ENCODE results near the gene IPO5.
"Not testable (repeated sequence)": the region's sequence is repeated elsewhere in the genome, so short reads cannot be mapped to it uniquely, and the experiment has no call there.

IPO5 gene

DNA sequence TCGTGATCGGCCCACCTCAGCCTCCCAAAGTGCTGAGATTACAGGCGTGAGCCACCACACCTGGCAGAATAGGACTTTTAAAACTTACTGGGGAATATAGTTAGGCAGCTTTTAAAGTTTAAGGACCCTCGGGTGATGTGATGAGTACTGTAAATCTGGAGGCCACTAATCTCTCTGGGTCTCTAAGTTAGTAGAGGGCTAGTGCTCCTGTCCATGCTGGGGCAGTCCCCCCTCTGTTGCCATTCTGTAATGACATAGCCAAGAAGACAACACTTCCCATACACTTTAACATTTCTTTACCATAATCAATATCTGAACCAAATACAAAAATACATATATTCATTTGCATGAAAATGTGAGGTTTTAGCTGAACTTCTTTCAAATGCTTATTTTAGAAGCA is 65.7 kb downstream of the IPO5 start:
- no peak for DNase-seq

DNA sequence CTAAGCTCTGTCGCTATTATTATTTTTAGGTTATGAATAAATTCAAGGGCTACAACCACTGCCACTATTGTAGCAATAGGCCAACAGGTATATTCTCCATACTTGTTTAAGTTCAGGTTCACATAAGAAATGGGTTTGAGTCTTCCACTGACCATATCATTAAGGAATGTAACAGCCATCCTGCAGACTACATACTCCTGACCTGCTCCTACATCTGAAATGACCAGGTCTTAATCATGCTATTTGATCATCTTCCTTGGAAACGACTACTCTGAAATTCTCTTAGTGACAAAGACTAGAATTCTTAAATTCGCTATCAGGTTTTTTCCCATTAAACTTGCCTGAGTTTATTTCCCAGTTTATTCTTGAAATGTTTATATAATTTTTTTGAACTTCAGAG is 66.8 kb downstream of the IPO5 start:
- DNase-seq = no peak

DNA sequence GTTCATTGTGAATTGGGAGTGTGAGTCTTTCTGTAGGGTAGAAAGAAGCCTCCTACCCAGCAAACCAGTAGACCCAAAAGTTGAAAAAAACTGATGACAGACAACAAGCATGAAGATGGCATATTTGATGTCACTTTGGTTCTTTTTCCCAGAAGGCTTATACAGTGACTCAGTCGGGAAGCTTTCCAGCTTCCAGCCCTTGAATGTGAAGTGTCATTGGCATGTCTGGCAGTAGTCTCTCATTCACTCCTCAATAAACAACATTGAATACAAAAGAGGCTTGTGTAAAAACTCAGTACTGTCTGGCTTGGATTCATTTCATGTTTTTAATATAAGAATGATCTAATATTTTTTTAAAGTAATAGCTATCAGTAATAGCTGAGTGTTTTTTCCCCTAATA is 68.7 kb downstream of the IPO5 start:
- DNase-seq = peak; percentile 11

DNA sequence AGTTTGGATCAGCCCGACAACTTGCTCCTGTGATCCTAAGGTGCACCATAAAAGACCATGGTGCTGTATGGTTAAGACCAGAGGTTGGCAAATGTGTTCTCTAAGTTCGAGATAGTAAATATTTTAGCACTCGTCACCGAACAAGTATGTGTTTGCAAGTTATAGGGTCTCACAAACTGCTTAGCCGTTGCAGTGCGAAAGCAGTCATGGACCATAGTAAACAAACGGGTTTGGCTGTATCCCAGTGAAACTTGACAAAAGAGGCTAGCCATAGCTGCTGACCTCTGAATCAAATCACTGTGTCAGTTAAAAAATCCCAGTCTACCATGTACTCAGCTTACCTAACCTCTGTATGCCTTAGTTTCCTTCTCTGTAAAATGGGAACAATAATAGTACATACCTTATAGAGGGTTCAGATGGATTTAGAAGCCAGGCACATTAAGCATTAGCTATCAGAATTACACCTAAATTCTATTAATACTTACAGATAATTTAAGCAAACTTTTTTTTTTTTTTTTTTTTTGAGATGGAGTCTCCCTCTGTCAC is 72.1 kb downstream of the IPO5 start:
- no peak for DNase-seq

DNA sequence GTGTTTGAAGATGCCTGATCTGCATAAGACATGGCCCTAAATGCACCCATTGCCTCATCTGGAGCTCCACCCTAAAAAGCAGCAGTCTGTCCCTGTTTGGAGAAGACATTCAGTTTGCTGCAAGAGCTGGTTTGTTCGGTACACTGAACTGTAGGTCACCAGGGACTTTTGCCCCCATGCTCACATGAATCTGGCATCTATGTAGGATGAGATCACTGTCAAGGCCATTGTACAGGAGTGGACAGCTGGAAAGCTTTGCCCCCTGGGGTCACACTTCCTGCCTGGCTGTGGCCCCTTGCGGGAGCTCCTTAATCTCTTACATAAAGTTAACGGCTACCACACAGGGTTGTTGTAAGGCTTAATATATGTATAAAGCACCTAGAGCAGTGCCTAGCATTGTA is 73.0 kb downstream of the IPO5 start:
- no peak for DNase-seq

DNA sequence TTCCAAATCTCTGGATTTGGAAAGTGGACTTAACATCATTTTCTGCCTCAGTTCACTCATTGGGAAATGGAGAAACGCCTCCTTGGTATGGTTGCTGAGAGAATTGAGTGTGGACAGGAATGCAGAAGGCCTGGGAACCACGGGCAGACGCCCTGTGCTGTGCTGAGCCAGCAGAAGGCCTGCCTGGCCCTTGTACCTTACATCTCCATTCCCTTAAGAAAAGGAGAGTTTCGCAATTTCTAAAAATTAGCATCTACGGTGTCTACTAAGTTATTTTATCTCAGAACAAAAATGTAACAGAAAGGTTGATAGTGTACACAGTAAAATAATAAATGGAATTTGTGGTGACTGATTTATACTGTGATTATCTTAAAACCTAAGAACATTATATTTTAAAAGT is 78.7 kb downstream of the IPO5 start:
- no peak for DNase-seq

DNA sequence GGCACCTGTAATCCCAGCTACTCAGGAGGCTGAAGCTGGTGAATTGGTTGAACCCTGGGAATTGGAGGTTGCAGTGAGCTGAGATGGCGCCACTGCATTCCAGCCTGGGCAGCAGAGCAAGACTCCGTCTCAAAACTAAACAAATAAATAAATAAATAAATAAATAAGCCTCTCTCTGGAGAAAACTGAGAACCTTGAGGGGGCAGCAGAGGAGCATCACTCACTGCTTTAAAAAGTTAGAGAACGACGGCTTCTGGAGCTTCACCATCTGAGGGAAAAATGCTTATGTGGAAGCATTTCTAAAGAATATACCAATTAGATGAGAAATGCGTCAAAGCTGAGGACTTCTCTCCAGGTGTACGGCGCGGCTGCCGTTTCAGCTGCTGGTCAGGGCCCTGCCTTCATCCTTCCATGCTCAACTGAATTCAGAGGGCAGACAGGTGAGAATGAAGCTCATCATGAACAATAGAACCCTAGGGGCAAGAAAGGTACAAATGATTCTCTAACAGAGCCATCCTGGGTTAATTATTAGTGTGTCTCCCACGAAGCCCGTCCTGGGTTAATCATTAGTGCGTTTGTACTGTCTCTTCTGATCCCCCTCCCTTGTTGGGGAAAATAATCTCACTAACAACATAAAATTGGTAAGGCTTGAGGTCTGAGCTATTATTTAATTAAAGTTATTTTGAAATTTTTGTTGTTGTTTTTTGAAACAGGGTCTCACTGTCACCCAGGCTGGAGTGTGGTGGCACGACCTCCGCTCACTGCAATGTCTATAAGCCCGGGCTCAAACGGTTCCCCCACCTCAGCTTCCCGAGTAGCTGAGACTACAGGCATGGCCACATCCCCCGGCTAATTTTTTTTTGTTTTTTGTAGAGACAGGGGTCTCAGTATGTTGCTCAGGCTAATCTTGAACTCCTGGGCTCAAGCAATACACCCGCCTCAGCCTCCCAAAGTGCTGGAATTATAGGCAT is 80.1 kb downstream of the IPO5 start:
- DNase-seq = no peak

DNA sequence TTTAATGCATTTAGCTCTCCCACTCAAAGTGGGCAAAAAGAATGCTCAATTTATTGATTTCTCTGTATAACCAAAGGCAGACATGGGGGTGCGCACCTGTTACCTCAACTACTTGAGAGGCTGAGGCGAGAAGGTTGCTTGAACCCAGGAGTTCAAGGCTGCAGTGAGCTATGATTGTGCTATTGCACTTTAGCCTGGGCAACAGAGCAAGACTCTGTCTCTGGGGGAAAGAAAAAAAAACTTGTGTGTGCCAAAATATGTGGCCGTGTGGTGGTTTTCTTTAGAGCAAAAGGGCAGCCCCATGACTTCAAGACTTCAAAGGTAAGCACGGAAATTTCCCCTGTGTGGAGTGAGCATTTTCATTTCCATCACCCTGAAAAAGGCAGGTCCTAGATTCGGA is 81.9 kb downstream of the IPO5 start:
- no peak for DNase-seq

DNA sequence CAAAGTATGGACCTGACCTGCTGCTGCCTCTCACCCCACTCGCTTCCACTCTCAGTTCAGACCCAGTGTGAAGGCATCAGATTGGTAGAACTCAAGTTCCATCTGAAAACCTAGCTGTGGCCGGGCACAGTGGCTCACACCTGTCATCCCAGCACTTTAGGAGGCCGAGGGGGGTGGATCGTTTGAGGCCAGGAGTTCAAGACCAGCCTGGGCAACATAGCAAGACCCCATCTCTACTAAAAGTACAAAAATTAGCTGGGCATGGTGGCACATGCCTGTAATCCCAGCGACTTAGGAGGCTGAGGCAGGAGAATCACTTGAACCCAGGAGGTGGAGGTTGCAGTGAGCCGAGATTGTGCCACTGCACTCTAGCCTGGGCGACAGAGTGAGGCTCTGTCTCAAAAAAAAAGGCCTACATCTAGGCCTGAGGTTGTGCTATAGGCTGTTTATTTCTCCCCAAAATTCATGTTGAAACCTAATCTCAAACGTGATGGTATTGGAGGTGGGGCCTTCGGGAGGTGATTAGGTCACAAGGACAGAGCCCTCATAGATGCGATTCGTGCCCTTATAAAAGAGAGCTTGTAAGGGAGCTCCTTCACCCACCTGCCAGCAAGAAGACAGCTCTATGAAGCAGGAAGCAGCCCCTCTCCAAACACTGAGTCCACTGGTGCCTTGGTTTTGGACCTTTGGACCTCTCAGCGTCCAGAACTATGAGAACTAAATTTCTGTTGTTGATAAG is 83.3 kb downstream of the IPO5 start:
- not testable (repeated sequence) for DNase-seq

DNA sequence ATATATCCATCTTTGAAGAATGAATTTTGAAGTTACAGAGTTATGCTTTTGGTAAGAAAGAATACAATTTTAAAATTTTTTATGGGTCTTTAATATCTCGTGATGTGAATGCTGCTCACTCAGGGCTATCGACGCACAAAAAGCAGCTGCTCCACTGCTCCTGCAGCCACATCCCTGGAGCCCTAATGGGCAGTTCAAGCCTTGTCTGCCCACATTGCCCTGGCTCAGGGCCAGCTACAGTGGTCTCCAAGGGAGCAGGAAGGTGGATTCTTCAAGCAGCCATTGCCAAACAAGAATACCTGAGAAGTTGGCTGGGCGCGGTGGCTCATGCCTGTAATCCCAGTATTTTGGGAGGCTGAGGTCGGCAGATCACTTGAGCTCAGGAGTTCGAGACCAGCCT is 85.8 kb downstream of the IPO5 start:
- DNase-seq = no peak

DNA sequence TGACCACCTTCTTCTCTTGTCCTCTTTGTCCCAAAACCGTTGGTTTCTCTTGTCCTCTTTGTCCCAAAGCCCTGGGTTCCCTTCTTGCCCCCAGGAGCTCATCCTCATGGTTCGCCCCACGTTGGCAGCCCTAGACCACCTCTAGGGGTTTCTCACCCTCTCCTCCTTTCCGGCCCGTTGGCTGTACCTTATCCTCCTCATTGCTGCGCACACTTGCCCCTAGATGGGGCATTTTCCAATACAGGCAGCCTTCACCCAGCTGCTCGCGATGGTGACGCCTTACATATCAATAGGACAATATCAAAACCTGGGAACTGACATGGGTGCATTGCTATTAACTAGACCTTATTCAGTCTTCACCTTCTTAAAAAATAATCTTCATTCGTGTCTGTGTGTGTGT is 86.5 kb downstream of the IPO5 start:
- no peak for DNase-seq

DNA sequence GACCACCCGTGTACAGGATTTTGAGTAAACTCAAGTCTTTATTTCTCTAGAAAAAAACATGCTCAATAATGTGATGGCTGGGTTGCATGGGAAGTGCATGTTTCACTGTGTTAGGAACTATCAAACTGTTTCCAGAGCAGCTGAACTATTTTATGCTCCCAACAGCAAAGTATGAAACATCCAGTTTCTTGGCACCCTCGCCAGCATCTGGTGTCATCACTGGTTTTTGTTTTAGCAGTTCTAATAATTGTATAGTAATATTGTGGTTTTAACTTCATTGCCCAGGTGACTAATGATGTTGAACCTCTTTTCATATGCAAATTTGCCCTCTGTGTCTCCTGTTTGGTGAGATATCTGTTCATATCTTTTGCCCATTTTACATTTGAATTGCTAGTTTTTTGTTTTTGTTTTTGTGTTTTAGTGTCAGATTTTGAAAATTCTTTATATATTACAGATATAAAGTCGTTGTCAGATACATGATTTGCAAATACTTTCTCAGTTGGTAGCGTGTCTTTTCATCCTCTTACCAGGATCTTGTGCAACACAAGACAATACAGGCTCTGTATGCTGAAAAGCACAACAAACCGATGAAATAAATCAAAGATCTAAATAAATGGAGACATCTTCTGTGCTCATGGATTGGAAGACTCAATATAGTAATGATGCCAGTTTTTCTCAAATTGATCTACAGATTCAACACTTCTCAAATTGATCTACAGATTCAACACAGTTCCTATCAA is 87.8 kb downstream of the IPO5 start:
- no peak for DNase-seq

DNA sequence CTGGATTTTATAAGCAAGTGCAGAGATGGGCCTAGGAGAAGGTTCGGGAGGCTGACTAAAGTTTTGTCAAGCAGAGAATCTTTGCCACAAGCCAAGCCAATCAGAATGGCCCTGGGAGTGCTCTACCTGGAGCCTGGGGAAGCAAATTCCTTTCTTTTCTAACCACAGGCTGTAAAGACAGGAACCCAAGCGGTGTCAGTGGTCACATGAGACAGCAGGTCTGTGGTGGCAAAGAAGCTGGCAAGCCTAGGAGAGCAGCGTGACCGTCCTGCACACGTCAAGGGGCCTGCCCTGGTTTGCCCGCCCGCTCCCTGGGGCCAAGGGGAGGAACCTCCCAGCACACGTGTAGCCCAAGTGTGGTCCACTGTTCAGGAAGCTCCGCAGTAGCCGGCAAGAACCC is 90.8 kb downstream of the IPO5 start:
- DNase-seq = no peak

DNA sequence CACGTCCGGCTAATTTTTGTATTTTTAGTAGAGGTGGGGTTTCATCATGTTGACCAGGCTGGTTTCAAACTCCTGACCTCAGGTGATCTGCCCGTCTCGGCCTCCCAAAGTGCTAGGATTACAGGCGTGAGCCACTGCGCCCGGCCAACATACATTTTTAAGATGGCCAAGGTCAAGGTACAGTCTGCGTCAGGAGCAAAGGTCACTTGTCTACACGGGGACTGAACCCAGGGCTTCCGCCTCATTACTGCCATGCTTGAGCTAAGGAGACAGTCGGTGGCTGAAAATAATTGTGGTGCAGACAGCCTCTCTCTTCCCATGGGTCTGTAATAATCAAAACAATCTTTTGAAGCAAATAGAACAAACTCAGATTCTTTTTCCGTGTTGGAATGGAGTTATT is 94.3 kb downstream of the IPO5 start:
- DNase-seq = not testable (repeated sequence)

DNA sequence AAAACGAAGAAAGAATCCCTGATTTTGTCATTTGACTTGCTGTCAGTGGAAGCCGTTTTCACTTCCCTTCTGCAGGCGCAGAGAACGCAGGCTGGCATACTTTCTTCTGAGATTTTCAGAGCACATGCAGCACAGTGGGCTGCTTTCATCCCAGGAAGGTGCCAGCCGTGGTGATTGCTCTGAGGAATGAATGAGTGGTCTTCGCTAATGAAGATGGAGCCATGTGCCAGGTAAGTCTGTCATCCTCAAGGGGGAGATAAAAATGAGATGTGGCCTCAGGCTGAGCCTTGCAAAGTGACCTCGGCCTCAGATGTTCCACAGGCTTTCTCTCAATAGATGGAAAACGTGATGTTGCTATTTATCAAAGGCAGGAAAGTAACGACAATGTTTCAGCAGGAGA is 94.8 kb downstream of the IPO5 start:
- DNase-seq = no peak

DNA sequence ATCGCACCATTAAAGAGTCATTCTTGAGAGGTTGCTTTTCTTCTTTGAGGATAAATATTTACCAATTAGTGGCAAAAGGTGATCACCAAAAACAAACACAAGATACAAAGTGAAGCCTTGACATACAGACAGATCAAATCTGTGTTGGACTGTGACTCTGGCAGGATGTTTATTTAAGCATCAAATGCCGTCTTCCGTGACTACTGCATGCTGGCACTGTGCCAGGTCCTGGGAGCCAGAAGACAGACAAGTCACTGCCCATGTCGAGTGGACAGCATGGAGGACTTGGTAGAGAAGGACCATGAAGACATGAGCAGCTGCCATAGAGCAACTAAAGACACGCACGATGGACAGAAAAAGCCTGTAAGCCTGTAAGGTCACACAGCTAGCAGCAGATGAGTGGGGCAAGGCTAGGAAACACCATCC is 96.6 kb downstream of the IPO5 start:
- peak; percentile 73 for DNase-seq

DNA sequence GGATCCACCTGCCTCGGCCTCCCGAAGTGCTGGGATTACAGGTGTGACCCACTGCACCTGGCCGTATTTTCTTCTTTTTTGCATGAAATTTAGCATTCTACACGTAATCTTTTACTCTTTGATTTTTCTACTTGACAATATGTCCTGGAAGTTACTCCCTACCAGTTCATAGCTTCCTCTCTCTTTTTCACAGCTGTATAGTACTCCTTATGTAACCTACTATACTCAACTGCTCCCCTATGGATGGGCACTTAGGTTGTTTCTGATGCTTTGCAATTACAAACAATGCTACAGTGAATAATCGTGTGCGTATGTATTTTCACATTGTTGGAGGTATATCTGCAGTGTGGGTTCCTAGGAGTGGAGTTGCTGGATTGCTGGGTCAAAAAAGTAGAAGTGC is 98.9 kb downstream of the IPO5 start:
- no peak for DNase-seq

DNA sequence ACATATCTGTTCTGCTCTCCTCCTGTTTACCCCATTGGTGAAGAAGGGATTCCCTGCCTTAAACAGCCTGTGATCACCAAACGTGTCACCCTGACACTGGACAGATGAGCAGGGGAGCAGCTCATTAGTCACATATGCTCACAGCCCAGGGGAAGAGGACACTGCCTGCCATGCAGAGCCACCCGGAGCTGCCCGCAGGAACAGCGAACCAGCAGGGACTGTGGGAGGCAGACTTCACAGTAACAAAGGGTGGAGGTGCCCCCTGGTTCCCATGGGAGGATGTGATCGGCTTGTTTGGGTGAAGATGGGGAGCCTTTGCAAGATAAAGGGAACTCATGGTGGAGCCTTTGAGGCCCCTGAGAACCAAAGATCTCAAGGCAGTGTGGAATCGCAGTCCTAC is 100.8 kb downstream of the IPO5 start:
- DNase-seq = no peak

DNA sequence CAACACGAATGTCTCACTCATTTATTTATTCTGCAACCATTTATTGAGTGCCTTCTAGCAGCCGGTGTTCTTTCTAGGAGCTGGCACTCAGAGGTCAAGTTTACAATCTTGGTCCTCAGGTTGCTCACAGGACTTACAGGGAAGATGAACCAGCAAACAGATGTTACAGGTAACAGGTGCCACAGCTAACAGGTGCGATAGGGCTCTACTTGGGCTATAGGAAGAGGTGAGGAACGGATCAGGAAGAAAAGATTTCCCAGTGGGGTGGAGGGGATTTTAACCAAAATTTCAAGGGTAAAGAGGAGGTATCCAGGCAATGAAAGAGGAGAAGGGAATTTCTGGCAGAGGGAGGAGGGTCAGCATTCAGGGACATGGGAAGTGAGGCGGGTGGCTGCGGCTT is 102.1 kb downstream of the IPO5 start:
- no peak for DNase-seq

DNA sequence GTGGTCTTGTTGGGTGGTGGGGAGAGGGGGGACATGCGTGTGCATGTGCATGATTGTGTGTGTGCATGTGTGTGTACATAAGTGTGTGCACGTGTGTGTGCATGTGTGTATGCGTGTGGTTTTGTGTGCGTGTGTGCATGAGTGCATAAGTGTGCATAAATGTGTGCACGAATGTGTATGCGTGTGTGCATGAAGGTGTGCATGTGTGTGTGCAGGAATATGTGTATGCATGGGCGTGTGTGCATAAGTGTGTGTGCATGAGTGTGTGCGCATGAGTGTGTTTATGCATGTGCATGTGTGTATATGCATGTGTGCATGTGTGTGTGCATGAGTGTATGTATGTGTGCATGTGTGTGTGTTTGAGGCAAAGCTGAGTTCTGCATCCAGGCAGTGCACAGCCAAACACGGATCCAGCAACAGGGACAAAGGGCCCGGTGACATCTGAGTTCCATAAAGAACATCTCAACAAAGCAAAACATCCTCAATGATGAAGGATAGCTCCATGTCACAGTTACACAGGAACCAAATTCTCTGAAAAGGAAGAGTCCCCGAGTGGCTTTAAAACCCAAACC is 103.5 kb downstream of the IPO5 start:
- DNase-seq = no peak

DNA sequence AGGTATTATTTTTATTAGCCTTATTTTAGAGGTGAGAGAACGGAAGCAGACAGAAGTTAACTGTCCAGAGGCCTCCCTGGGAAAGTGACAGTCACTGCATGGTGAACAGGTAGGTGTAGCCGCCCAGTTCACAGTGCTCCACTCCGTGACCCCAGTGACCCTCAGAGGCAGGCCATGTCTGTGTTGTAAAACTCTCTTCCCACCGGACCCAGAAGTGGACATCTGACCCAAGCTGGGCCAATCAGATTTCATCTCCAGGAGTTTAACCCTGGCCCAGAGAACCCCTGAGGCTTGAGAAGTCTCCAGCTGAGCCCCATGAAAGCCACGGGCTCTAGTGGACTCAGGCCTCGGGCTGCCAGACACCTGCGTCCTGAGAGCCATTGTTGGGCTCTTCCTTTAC is 105.8 kb downstream of the IPO5 start:
- no peak for DNase-seq

DNA sequence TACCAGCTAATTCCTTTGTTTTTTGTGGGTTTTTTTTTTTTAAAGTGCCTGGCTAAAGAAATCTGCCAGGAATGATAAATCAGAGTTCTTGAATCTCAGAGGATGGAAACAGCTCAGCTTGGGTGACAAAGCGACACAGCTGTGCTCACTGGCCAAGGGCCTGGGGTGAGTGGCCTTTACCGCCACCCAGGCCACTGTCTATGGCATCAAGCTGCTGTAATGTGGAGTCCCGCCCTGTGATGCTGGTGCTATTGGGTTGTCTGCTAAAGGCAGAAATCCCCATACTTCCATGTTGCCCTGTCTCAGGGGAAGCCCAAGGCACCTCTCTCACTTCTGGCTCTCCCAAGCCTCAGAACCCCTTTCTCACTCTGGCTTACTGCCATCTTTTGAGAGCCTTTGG is 106.8 kb downstream of the IPO5 start:
- DNase-seq = no peak

DNA sequence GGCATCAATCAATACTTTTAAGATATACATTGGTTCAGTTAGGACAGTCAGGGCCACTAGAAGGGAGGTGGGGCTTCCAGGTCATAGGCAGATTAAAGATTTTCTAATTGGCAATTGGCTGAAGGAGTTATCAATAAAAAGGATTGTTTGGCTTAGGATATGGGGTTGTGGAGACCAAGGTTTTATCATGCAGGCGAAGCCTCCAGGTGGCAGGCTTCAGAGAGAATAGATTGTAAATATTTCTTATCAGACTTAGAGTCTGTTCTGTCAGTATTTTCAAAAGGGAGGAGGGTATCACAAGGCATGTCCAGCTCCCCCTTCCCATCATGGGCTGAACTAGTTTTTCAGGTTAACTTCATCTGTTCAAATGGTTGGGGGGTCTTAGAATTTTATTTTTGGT is 112.0 kb downstream of the IPO5 start:
- DNase-seq = no peak
